OCI-LY1 (cell line): Measurements from ENCODE around the gene IRF2BP2.

Experiments used
- H2AFZ ChIP-seq: fragments of 200-600 bp; sonication (generic), shearing (Covaris generic); 2 replicates; pipeline ENCODE4 v1.6.0; 2014; ENCODE audit warnings: antibody characterized with exemption, mild to moderate bottlenecking, low read length
- H3F3A ChIP-seq: fragments of 200-600 bp; sonication (generic), shearing (Covaris generic); 2 replicates; pipeline ENCODE4 v1.6.0; 2014; ENCODE audit warnings: mild to moderate bottlenecking, antibody characterized with exemption, low read length, moderate library complexity; ENCODE audit not compliant: insufficient read depth
- H3K27ac ChIP-seq: fragments of 200-600 bp; sonication (generic); 2 replicates; pipeline ENCODE4 v1.5.1; 2014; ENCODE audit warnings: low read length, mixed run types, mild to moderate bottlenecking, low read depth; ENCODE audit not compliant: poor library complexity, severe bottlenecking
- H3K27me3 ChIP-seq: fragments of 200-600 bp; sonication (generic); 2 replicates; pipeline ENCODE4 v1.6.0; 2014; ENCODE audit warnings: antibody characterized with exemption, mild to moderate bottlenecking, low read length, moderate library complexity; ENCODE audit not compliant: insufficient read depth
- H3K36me3 ChIP-seq: fragments of 200-600 bp; sonication (generic); 2 replicates; pipeline ENCODE4 v1.6.1; 2014; ENCODE audit warnings: mild to moderate bottlenecking, antibody characterized with exemption, low read length, moderate library complexity, mixed read lengths; ENCODE audit not compliant: insufficient read depth
- H3K4me1 ChIP-seq: fragments of 200-600 bp; sonication (generic); 2 replicates; pipeline ENCODE4 v1.5.1; 2014; ENCODE audit warnings: mild to moderate bottlenecking, low read length, moderate library complexity; ENCODE audit not compliant: insufficient read depth, severe bottlenecking
- H3K4me2 ChIP-seq: fragments of 200-600 bp; sonication (generic), shearing (Covaris generic); 2 replicates; pipeline ENCODE4 v1.6.1; 2014; ENCODE audit warnings: low read length
- H3K4me3 ChIP-seq: fragments of 200-600 bp; sonication (generic); 2 replicates; pipeline ENCODE4 v1.5.1; 2014; ENCODE audit warnings: low read length, low read depth, mild to moderate bottlenecking, mixed read lengths; ENCODE audit not compliant: poor library complexity, severe bottlenecking
- H3K79me2 ChIP-seq: fragments of 200-600 bp; shearing (Covaris generic); 2 replicates; pipeline ENCODE4 v1.6.1; 2016; ENCODE audit warnings: mixed run types, low read length, mixed read lengths; ENCODE audit not compliant: insufficient read depth
- H3K9ac ChIP-seq: fragments of 200-600 bp; sonication (generic), shearing (Covaris generic); 2 replicates; pipeline ENCODE4 v1.6.1; 2014; ENCODE audit warnings: mild to moderate bottlenecking, low read length, mixed read lengths
- H3K9me2 ChIP-seq: fragments of 200-600 bp; sonication (generic), shearing (Covaris generic); 2 replicates; pipeline ENCODE4 v1.6.1; 2014; ENCODE audit warnings: low read depth, mild to moderate bottlenecking, low read length, mixed read lengths
- H3K9me3 ChIP-seq: fragments of 200-600 bp; shearing (Covaris generic); 2 replicates; pipeline ENCODE4 v1.6.1; 2014; ENCODE audit warnings: low read length, mixed read lengths
- H4K20me1 ChIP-seq: fragments of 200-600 bp; sonication (generic), shearing (Covaris generic); 2 replicates; pipeline ENCODE4 v1.6.0; 2016; ENCODE audit warnings: mild to moderate bottlenecking, low read length; ENCODE audit not compliant: insufficient read depth
- CTCF ChIP-seq: fragments of 200-600 bp; sonication (generic), shearing (Covaris generic); IDR thresholded peaks from 2 replicates; pipeline ENCODE4 v1.5.1; 2017; ENCODE audit warnings: mild to moderate bottlenecking, antibody characterized with exemption, low read length, moderate library complexity, mixed read lengths
- EZH2 ChIP-seq: fragments of 200-600 bp; sonication (generic), shearing (Covaris generic); IDR thresholded peaks from 2 replicates; pipeline ENCODE4 v1.8.0; 2017; ENCODE audit warnings: borderline replicate concordance, mixed run types, mild to moderate bottlenecking, antibody characterized with exemption, low read length, moderate library complexity, mixed read lengths

Gene IRF2BP2

GRCh38 chr1:234562334-234562733 lies 47.6 kb downstream of the IRF2BP2 start:
- Histone ChIP-seq H2AFZ (no peak overlapping the region), H3K9me2 (no peaks in the 10 kb centered on the region), H3K36me3 (no peaks in the 10 kb centered on the region), H3K9me3 (no peaks in the 10 kb centered on the region), H3K27ac (no peak overlapping the region), H4K20me1 (no peaks in the 10 kb centered on the region), H3K4me1 (no peaks in the 10 kb centered on the region), H3K4me3 (no peak overlapping the region), H3K79me2 (no peaks in the 10 kb centered on the region), H3F3A (no peaks in the 10 kb centered on the region), H3K9ac (no peak overlapping the region), H3K4me2 (no peak overlapping the region), H3K27me3 (no peaks in the 10 kb centered on the region; the same call in 1 of the 2 replicates)
- TF ChIP-seq EZH2 (no peak), CTCF (no peak)

GRCh38 chr1:234561319-234561718 lies 48.7 kb downstream of the IRF2BP2 start:
- H3K9me3 ChIP-seq: no peaks in the 10 kb centered on the region

GRCh38 chr1:234559902-234560676 lies 49.9 kb downstream of the IRF2BP2 start:
- H3K4me1 ChIP-seq: no peaks in the 10 kb centered on the region
- no peak overlapping the region for H3K4me2 ChIP-seq
- no peaks in the 10 kb centered on the region for H3K9me3 ChIP-seq
- no peaks in the 10 kb centered on the region for H3K36me3 ChIP-seq
- no peaks in the 10 kb centered on the region for H3K79me2 ChIP-seq
- H3K9me2 ChIP-seq: no peaks in the 10 kb centered on the region
- no peaks in the 10 kb centered on the region for H3F3A ChIP-seq
- no peak overlapping the region for H3K9ac ChIP-seq
- no peak overlapping the region for H2AFZ ChIP-seq
- H4K20me1 ChIP-seq: no peaks in the 10 kb centered on the region
- no peaks in the 10 kb centered on the region for H3K27me3 ChIP-seq
- no peak overlapping the region for H3K4me3 ChIP-seq
- TF ChIP-seq CTCF: no peak
- TF ChIP-seq EZH2: no peak
- H3K27ac ChIP-seq: no peak overlapping the region

More at GRCh38 chr1:234561319-234561718, 48.7 kb downstream of the IRF2BP2 start:
- Histone ChIP-seq H3K9ac (no peak overlapping the region), H3F3A (no peaks in the 10 kb centered on the region), H2AFZ (no peak overlapping the region), H3K79me2 (no peaks in the 10 kb centered on the region), H3K4me3 (no peak overlapping the region), H3K4me2 (no peak overlapping the region), H4K20me1 (no peaks in the 10 kb centered on the region), H3K27me3 (no peaks in the 10 kb centered on the region), H3K36me3 (no peaks in the 10 kb centered on the region), H3K27ac (no peak overlapping the region), H3K9me2 (no peaks in the 10 kb centered on the region), H3K4me1 (no peaks in the 10 kb centered on the region)
- TF ChIP-seq EZH2: no peak
- TF ChIP-seq CTCF: no peak
